HG02610 (cell line): ENCODE results near the gene CCM2.
"Not testable (repeated sequence)": the region's sequence is repeated elsewhere in the genome, so short reads cannot be mapped to it uniquely, and the experiment has no call there.

ENCODE experiments used
- ATAC-seq: cut with Tn5 transposase; IDR thresholded peaks from one replicate; pipeline ENCODE4 v1.9.1; 2021; ENCODE audit warnings: mild to moderate bottlenecking, moderate library complexity; ENCODE audit not compliant: unreplicated experiment

The CCM2 gene

GRCh38 chr7:45098983-45099839 lies 99.2 kb downstream of the CCM2 start:
- no peak for ATAC-seq

- no peak for ATAC-seq
Observed at GRCh38 chr7:45099891-45100760, 100.1 kb downstream of the CCM2 start.

GRCh38 chr7:45100761-45101480 lies 100.9 kb downstream of the CCM2 start:
- no peak for ATAC-seq

GRCh38 chr7:45101748-45102147 lies 101.7 kb downstream of the CCM2 start:
- ATAC-seq = no peak

- ATAC-seq = no peak
Observed at GRCh38 chr7:45102785-45103712, 103.0 kb downstream of the CCM2 start.

- no peak for ATAC-seq
Observed at GRCh38 chr7:45103958-45104843, 104.2 kb downstream of the CCM2 start.

- no peak for ATAC-seq
Observed at GRCh38 chr7:45104844-45105587, 105.0 kb downstream of the CCM2 start.

- ATAC-seq = no peak
Observed at GRCh38 chr7:45105588-45106188, 105.7 kb downstream of the CCM2 start.

- no peak for ATAC-seq
Observed at GRCh38 chr7:45106820-45107219, 106.8 kb downstream of the CCM2 start.

GRCh38 chr7:45107356-45107755 lies 107.4 kb downstream of the CCM2 start:
- no peak for ATAC-seq

GRCh38 chr7:45108863-45109262 lies 108.9 kb downstream of the CCM2 start:
- ATAC-seq = no peak

GRCh38 chr7:45111298-45112223 lies 111.6 kb downstream of the CCM2 start, which contains the start of gene TBRG4:
Gene TBRG4, minus strand, starts transcription at chr7:45111697. Its CDS starts 2,460 bp downstream, at chr7:45109237.
- ATAC-seq = peak; percentile 93

- ATAC-seq = no peak
Observed at GRCh38 chr7:45112648-45113047, 112.6 kb downstream of the CCM2 start.

GRCh38 chr7:45114257-45114656 lies 114.3 kb downstream of the CCM2 start:
- not testable (repeated sequence) for ATAC-seq

GRCh38 chr7:45114926-45115325 lies 114.9 kb downstream of the CCM2 start:
- no peak for ATAC-seq

GRCh38 chr7:45116048-45116447 lies 116.0 kb downstream of the CCM2 start:
- no peak for ATAC-seq

- ATAC-seq = no peak
Observed at GRCh38 chr7:45117582-45117981, 117.6 kb downstream of the CCM2 start.
